GM18907 (cell line): Measurements from ENCODE around the gene TIMM44.
"Not testable (repeated sequence)": the region's sequence is repeated elsewhere in the genome, so short reads cannot be mapped to it uniquely, and the experiment has no call there.

Experiments used
- ATAC-seq: cut with Tn5 transposase; IDR thresholded peaks from one replicate; pipeline ENCODE4 v1.9.1; 2021; ENCODE audit warnings: mild to moderate bottlenecking, moderate library complexity; ENCODE audit not compliant: unreplicated experiment

TIMM44 gene

DNA sequence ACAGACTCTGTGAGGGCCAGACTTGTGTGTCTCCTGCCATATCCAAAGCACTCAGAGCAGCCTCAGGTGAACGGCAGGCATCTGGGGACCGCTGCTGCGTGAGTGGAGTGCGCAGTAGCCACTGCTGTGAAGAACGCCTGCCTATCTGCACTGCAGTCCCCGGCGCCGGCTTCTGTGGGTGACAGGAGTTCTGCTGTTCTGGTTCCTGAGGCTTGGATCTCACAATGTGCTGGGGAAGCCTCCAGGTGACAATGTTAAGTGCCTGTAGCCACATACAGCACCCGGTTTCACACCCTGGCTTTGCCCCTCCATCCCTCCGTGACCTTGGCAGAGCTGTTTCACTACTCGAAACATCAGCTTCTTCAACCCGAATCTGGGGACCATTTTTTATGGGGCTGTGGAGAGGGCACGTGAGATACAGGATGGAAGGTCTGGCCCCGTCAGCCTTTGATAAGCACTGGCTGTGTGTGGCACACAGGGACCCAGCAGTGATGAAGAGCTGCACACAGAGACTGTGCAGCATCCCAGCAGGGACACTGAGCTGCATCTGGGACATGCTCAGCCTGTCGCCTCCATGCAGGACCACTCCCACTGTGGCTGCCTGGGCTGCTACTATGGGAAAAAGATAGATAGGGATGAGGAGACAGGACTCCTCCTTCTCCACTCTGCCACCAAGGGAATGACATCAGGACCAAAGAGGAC is 33.7 kb upstream of the TIMM44 start:
- no peak for ATAC-seq

DNA sequence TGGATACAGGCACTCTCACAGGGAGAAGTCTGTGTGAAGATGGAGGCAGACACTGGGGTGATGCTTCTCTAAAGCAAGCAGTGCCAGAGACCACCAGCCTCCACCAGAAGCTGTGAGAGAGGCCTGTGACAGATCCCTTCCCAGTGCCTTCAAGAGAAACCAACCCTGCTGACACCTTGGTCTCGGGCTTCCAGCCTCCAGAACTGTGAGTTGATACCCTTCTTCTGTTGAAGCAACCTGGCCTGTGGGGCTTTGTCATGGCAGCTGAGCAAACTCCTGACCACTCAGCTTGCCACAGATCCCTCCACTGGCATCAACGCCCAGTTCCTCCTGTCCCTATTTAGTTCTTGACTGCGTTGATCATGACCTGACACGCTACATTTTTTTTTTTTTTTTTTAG is 33.0 kb upstream of the TIMM44 start:
- no peak for ATAC-seq

DNA sequence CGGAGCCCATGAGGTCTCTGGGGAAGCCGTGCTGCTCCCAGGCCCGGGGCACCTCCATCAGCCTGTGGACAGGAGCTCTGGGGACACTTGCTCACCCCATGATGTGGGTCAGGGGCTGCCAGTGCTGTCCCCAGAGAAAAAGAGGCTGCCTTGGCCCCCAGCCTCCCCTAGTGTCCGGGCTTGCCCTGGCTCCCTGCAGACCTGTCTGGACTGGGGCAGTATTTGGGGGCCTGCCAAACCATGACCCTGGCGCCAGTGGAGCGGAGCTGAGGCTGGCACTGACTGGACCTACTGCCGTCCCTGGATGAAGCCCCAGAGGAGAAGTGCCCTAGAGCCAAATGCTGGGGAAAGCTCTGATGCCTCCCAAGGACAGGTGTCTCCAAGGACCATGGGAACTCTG is 31.6 kb upstream of the TIMM44 start:
- no peak for ATAC-seq

DNA sequence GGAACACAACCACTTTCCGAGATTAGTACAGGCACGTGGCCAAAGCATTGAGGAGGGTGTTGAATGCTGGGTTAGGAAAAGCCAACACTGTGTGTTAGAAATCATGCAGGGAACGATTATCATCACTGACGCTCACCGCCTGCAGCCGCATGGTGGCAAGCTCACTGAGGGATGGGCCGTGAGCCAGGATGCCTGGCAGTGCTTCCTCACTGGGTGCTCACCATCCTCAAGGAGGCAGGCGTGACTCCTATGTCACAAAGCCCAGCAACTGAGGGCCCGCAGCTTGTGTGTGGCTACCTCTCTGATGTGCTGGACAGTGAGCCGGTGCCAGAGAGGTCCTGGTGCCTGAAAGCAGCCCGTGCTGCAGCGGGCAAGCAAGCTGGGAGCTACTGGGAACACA is 30.4 kb upstream of the TIMM44 start:
- no peak for ATAC-seq

- ATAC-seq = no peak
These were observed 28.4 kb upstream of the TIMM44 start for GRCh38 chr19:7971553-7972520.

- ATAC-seq = no peak
These were observed 27.4 kb upstream of the TIMM44 start for GRCh38 chr19:7970716-7971448.

DNA sequence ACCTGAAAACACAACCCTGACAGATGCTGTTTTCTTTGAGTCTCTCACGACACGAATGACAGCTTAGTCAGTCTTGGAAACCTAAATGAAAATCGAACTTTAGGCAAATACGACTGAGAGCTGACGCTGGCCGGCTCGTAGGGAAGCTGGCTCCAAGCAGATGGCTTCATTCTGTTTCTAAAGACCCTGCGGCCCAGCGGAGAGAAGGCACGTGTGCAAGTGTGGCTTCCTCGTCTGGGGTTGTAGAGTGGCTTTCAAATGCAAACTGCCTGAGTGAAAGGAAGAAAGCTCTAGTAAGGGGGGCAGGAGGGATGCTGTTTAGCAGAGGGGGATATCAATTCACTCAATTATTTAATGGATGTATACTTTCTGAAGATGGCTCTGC is 26.1 kb upstream of the TIMM44 start:
- ATAC-seq = no peak

DNA sequence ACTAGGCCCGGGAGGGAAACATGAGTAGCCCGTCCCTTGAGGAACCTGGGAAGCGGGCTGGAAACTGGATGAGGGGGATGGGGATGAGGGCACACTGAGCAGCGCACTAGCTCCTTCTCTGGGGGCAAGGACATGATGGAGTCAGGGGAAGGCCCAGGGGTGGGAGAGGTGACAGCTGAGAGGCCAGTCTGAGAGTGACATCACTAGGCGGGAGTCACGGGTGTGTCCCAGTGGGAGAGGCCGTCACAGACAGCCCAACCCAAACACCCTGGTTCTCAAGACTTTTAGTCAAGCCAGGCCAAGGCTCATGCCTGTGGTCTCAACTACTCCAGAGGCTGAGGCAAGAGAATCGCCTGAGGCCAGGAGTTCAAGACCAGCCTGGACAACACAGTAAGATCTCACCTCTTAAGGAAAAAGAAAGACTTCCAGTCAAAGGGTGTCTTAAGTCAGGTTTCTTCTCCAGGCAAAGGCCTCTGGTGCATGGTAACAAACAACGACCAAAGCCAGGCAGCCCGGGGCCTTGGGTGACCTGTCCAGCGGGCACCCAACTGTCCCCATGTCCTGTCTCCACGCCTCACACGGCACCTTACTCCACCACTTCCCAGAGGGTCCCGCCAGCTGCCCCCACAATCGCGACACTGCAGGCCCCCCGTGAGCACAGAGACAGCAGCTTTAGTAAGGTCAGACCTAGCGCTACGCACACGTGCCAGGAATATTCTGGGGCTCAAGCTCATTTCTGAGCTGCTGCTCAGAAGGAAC is 25.5 kb upstream of the TIMM44 start:
- no peak for ATAC-seq

DNA sequence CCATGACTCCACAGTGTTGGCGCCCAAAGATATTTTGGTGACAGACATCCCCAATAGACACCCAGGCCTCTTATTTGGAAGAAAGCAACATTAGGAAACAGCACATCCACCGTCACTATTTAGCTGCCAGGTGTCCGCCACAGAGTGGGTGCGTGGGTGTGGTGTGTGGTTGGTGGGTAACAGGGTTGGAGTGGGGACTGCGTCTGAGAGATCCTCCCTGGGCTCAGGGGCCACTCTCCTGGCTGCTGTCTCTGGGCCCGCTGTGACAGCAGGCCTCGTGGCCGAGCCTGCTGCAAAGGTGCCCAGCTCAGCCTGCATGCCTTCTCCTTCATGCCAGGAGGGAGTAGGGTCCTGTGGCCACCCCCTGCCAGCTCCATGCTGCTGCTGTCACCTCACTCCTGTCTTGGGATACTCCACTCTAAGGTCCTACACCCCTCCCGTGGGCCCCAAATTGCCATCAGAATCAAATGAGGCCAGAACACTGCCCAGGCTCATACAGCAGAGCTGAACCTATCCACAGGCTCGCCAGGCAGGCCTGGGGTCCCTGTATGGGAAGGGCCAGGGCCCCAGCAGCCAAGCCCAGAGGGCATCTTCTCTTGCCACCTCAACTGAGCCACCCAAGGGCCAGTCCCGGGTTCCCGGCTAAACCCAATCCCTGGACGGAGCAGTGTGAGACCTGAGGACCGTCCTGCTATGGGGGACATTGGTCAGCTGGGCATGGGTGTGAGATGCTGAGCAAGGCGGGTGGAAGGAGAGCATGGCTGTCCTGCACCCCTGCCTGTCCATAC is 24.7 kb upstream of the TIMM44 start:
- ATAC-seq = no peak

DNA sequence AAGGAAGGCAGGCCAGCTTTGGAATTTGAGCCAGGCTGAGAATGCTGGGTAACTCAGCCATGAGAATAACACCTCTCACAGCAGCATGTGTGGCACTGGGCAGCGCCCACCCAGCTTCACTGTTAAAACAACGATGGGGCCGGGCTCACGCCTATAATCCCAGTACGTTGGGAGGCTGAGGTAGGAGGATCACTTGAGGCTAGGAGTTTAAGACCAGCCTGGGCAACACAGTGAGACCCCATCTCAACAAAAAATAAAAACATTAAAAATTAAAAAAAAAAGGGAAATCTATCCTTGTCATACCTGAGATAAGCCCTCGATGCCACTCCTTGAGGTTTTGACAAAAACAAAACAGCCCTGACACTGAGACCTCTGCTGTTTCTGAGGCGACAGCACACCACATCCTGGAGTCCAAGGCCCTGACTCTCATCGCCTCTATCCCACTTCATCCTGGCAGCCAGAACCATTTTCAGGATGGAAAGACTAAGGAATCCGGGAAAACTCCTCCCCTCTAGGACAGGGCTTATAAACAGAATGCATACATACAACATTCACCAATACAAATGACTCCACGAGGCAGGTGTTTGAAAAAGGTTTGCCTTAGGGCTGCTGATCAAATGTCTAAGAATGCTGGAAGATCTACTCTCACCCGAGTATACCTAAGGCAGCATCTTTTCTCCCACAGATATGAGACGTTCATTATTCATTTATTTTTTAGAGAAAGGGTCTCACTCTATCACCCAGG is 22.6 kb upstream of the TIMM44 start:
- no peak for ATAC-seq

DNA sequence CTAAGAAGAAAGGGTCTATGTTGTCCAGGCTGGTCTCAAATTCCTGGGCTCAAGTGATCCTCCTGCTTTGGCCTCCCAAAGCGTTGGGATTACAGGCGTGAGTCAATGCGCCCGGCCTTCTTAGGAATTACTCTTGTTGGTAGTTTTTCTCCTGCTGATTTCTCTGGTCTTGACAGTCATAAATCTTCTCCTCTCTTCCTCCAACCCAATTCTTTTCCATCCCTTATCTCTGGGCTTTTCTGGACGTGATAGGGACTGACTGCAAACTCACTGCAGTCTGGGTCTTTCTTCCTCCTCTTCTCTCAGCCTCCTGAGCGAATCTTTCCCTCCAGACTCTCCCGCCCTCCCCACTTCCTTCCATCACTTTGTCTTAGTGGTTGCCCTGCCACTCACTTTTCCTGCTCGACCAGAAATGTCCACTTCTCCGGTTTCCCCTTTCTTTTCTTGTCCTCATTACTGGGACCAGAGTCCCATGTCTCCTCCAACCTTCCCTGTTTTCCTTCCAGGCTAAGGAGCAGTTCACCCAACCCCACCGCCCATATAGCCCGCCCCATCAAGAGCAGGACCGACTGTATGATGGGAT is 21.9 kb upstream of the TIMM44 start:
- no peak for ATAC-seq

DNA sequence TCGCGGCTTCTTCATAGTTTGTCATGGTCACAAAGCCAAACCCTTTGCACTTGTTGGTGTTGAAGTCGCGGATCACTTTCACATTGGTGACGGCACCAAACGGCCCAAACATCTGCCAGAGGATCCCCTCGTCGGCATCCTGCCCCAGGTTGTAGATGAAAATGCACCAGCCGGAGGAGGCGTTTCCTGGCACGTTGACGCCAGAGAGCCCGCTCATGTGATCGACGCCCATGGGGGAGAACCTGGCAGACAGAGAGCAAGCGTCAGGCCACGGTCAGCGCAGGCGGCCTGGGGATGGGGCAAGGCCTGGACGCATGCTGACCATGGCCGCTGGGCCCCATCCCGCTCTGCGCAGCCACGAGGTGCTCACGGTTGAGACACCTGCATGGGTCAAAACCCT is 20.1 kb upstream of the TIMM44 start:
- ATAC-seq = no peak

GRCh38 chr19:7962644-7963268 is 19.3 kb upstream of the TIMM44 start:
- no peak for ATAC-seq

- no peak for ATAC-seq
These were observed 18.6 kb upstream of the TIMM44 start for GRCh38 chr19:7961920-7962626.

- not testable (repeated sequence) for ATAC-seq
These were observed 17.6 kb upstream of the TIMM44 start for GRCh38 chr19:7961082-7961481.

- no peak for ATAC-seq
These were observed 15.7 kb upstream of the TIMM44 start for GRCh38 chr19:7959211-7959610.

GRCh38 chr19:7955696-7956095 is 12.2 kb upstream of the TIMM44 start:
- ATAC-seq = no peak

GRCh38 chr19:7953576-7953975 is 10.1 kb upstream of the TIMM44 start:
- ATAC-seq = no peak
